C4-2B (cell line): Measurements from ENCODE around the gene TYW1.
"Not testable (repeated sequence)": the region's sequence is repeated elsewhere in the genome, so short reads cannot be mapped to it uniquely, and the experiment has no call there.

Source experiments
- CTCF ChIP-seq: fragments of 450-650 bp; conservative IDR thresholded peaks from 2 replicates; pipeline ENCODE4 v1.5.1; 2017; ENCODE audit warnings: mild to moderate bottlenecking
- ZFX ChIP-seq: fragments of 450-650 bp; IDR thresholded peaks from 2 replicates; pipeline ENCODE4 v1.6.1; 2017

- TF ChIP-seq CTCF, ZFX: not testable (repeated sequence)
Measured at GRCh38 chr7:67260166-67260586, 263.5 kb downstream of the TYW1 start.
